Keratinocyte (primary cell): Measurements from ENCODE around the gene MAGI2. TPM values are rescaled to one million over a fixed set of nuclear protein-coding genes. Genes with fewer than 3 reads are reported as not detected.

Experiments used
- DNase-seq: peaks from one replicate; pipeline ENCODE4 v3.0.0-alpha.2; 2011; ENCODE audit warnings: low read depth, missing footprints, low spot score
- FAIRE-seq: peaks from 2 replicates; lab custom pipeline; 2011; peaks lifted over from hg19 to GRCh38; lab: Jason Lieb, UNC
- H2AFZ ChIP-seq: 2 replicates; pipeline ENCODE4 v1.6.0; 2012; ENCODE audit warnings: low read length, control low read depth, inconsistent platforms; ENCODE audit not compliant: control insufficient read depth
- H3K27ac ChIP-seq: 2 replicates; pipeline ENCODE4 v1.5.1; 2011; ENCODE audit warnings: low read length; ENCODE audit not compliant: control insufficient read depth, insufficient read depth
- H3K27me3 ChIP-seq: 3 replicates; pipeline ENCODE4 v1.6.0; 2011; ENCODE audit warnings: low read length; ENCODE audit not compliant: control insufficient read depth, insufficient read depth; ENCODE audit errors: extremely low read depth
- H3K36me3 ChIP-seq, 2 experiments: 2 replicates in 1 of 2; 3 replicates in 1 of 2; pipeline ENCODE4 v1.5.1; 2011; ENCODE audit warnings: low read length in 2 of 2, mild to moderate bottlenecking in 1 of 2; ENCODE audit not compliant: control insufficient read depth in 2 of 2, insufficient read depth in 2 of 2; ENCODE audit errors: extremely low read depth in 1 of 2
- H3K4me1 ChIP-seq: 3 replicates; pipeline ENCODE4 v1.5.1; 2011; ENCODE audit warnings: low read length; ENCODE audit not compliant: control insufficient read depth, insufficient read depth; ENCODE audit errors: extremely low read depth
- H3K4me2 ChIP-seq: 3 replicates; pipeline ENCODE4 v1.6.0; 2011; ENCODE audit warnings: low read depth, low read length; ENCODE audit not compliant: control insufficient read depth, insufficient read depth; ENCODE audit errors: extremely low read depth
- H3K4me3 ChIP-seq, 3 experiments: fragments of 200-600 bp in 1 of 3; sonication (generic) in 1 of 3; 2 replicates in 2 of 3; 3 replicates in 1 of 3; pipeline ENCODE4 v1.5.1; 2011 to 2016; ENCODE audit warnings: low read length in 3 of 3, mild to moderate bottlenecking in 3 of 3, control low read depth in 2 of 3, inconsistent platforms in 1 of 3, low read depth in 1 of 3, mixed read lengths in 1 of 3, mixed run types in 1 of 3, moderate library complexity in 1 of 3; ENCODE audit not compliant: control insufficient read depth in 2 of 3, insufficient read depth in 2 of 3; ENCODE audit errors: extremely low read depth in 1 of 3
- H3K79me2 ChIP-seq: 2 replicates; pipeline ENCODE4 v1.6.0; 2012; ENCODE audit warnings: low read length; ENCODE audit not compliant: control insufficient read depth, insufficient read depth
- H3K9ac ChIP-seq: 3 replicates; pipeline ENCODE4 v1.6.0; 2011; ENCODE audit warnings: low read length; ENCODE audit not compliant: control insufficient read depth, insufficient read depth; ENCODE audit errors: extremely low read depth
- H3K9me1 ChIP-seq: 3 replicates; pipeline ENCODE4 v1.6.0; 2011; ENCODE audit warnings: low read length; ENCODE audit not compliant: control insufficient read depth, insufficient read depth; ENCODE audit errors: extremely low read depth
- H3K9me3 ChIP-seq: 2 replicates; pipeline ENCODE4 v1.5.1; 2012; ENCODE audit warnings: low read depth, low read length; ENCODE audit not compliant: control insufficient read depth
- H4K20me1 ChIP-seq: 3 replicates; pipeline ENCODE4 v1.6.0; 2011; ENCODE audit warnings: low read length; ENCODE audit not compliant: control insufficient read depth, insufficient read depth; ENCODE audit errors: extremely low read depth
- EZH2 ChIP-seq: IDR thresholded peaks from one replicate; pipeline ENCODE4 v1.6.1; 2012; ENCODE audit warnings: inconsistent platforms, mild to moderate bottlenecking, low read length, moderate library complexity
- dilution Hi-C: fragments of 300-500 bp; cut with MboI; formaldehyde crosslinking; loops from one replicate; pipeline ENCODE4 v1.7.0; 2020; ENCODE audit warnings: low sequenced_read_pairs; ENCODE audit not compliant: extremely low pct_ligation_motif_present
- polyA plus RNA-seq, 5 experiments: library from polyadenylated mRNA; depleted of rRNA in 3 of 5; stranded (reverse) in 3 of 5; stranded (forward) in 1 of 5; unstranded in 1 of 5; fragments of >200 nt; gene quantifications; 1 replicate in 1 of 5; 2 replicates in 3 of 5; 3 replicates in 1 of 5; pipeline versions ENCODE4 v1.2.1 to v1.2.3, GENCODE V29; 2011 to 2012; ENCODE audit warnings: missing spikeins in 2 of 5, low read depth in 1 of 5, low replicate concordance in 1 of 5
- TF ChIP-seq, protein P1 (sequence below), 3 experiments: IDR thresholded peaks in 1 of 3; conservative IDR thresholded peaks in 1 of 3; optimal IDR thresholded peaks in 1 of 3; 2 replicates in 2 of 3; 3 replicates in 1 of 3; pipeline versions ENCODE3 to v1.5.1; 2011; ENCODE audit warnings: low read length in 3 of 3, mild to moderate bottlenecking in 3 of 3, moderate library complexity in 2 of 3, control low read depth in 1 of 3, inconsistent platforms in 1 of 3; ENCODE audit not compliant: insufficient read depth in 2 of 3; ENCODE audit errors: extremely low read depth in 1 of 3

The MAGI2 gene
- polyA plus RNA-seq, 1 donor (not counting 4 experiments of a cell fraction or from before 2014, with no cell fraction given) = 0.07 TPM

DNA sequence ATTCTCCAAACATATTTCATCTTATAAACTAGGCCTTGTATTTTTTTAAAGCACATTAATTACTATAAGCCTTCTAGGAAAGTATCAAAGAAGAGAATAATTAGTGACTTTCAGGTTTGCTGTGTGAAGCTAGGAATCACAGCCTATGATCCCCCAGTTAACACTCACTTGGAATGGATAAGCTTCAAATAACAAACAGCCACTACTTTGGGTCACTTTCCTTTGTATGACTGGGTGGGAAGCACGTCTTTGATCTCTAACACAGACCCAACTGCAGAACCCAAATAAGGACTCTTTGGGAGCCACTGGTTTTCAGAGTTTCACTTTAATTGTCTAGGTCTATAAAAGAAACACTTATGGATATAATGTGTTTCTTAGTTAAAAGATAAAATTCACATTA lies 769.3 kb downstream of the MAGI2 start:
- dilution Hi-C loops = no loop called here
- H4K20me1 ChIP-seq = no peaks in the 10 kb centered on the region
- H3K9me3 ChIP-seq = no peaks in the 10 kb centered on the region
- no peak overlapping the region for H2AFZ ChIP-seq
- H3K9me1 ChIP-seq = no peaks in the 10 kb centered on the region
- H3K4me1 ChIP-seq = no peaks in the 10 kb centered on the region
- no peak overlapping the region for H3K4me3 ChIP-seq
- no peaks in the 10 kb centered on the region for H3K79me2 ChIP-seq
- TF ChIP-seq EZH2 = no peak
- TF ChIP-seq, protein P1, sequence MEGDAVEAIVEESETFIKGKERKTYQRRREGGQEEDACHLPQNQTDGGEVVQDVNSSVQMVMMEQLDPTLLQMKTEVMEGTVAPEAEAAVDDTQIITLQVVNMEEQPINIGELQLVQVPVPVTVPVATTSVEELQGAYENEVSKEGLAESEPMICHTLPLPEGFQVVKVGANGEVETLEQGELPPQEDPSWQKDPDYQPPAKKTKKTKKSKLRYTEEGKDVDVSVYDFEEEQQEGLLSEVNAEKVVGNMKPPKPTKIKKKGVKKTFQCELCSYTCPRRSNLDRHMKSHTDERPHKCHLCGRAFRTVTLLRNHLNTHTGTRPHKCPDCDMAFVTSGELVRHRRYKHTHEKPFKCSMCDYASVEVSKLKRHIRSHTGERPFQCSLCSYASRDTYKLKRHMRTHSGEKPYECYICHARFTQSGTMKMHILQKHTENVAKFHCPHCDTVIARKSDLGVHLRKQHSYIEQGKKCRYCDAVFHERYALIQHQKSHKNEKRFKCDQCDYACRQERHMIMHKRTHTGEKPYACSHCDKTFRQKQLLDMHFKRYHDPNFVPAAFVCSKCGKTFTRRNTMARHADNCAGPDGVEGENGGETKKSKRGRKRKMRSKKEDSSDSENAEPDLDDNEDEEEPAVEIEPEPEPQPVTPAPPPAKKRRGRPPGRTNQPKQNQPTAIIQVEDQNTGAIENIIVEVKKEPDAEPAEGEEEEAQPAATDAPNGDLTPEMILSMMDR (optimal IDR thresholded peaks at IDR 0.05 in 1 of 3, IDR thresholded peaks at IDR 0.05 in 1 of 3, conservative IDR thresholded peaks at IDR 0.05 in 1 of 3; ENCODE audit: extremely low read depth in 1 of 3, insufficient read depth in 2 of 3, low read length in 3 of 3) = no peak
- H3K27me3 ChIP-seq = no peaks in the 10 kb centered on the region
- H3K9ac ChIP-seq = no peak overlapping the region
- no peak for DNase-seq
- no peak overlapping the region for H3K4me2 ChIP-seq
- FAIRE-seq = no peak
- H3K36me3 ChIP-seq = no peaks in the 10 kb centered on the region
- no peak overlapping the region for H3K27ac ChIP-seq

DNA sequence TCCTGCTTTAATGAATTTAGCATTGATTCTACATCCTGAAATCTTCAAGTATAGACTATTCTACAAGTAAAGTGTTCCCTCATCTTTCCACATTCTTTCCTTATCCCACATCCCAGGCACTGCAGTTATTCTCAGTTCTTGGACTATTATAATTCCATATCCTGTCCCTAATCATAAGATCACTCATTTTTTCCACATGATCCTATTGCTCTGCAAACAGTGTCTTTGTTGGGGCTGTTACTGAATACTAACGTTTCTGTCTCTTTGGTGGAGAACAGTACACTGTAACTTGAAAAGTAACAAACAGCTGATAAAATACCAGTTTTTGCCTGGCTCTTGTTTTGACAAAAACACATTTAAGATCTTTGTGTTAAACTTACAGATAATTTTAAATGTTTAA lies 769.9 kb downstream of the MAGI2 start:
- Histone ChIP-seq H3K9me1 (no peaks in the 10 kb centered on the region), H2AFZ (no peak overlapping the region), H3K79me2 (no peaks in the 10 kb centered on the region), H3K4me3 (no peak overlapping the region), H3K9me3 (no peaks in the 10 kb centered on the region), H3K27ac (no peak overlapping the region), H4K20me1 (no peaks in the 10 kb centered on the region), H3K4me1 (no peaks in the 10 kb centered on the region), H3K27me3 (no peaks in the 10 kb centered on the region), H3K4me2 (no peak overlapping the region), H3K36me3 (no peaks in the 10 kb centered on the region), H3K9ac (no peak overlapping the region)
- dilution Hi-C loops = no loop called here
- FAIRE-seq = no peak
- TF ChIP-seq EZH2 = no peak
- TF ChIP-seq, protein P1 (optimal IDR thresholded peaks at IDR 0.05 in 1 of 3, IDR thresholded peaks at IDR 0.05 in 1 of 3, conservative IDR thresholded peaks at IDR 0.05 in 1 of 3; ENCODE audit: extremely low read depth in 1 of 3, insufficient read depth in 2 of 3, low read length in 3 of 3) = no peak
- DNase-seq = no peak
